HG03460 (cell line): ENCODE data around the gene VIT.

Source experiments
- ATAC-seq: cut with Tn5 transposase; IDR thresholded peaks from one replicate; pipeline ENCODE4 v1.9.1; 2021; ENCODE audit not compliant: unreplicated experiment

VIT gene

GRCh38 chr2:36854241-36854640 lies 157.7 kb downstream of the VIT start:
- ATAC-seq: no peak

- ATAC-seq: no peak
Measured at GRCh38 chr2:36855429-36855828, 158.9 kb downstream of the VIT start.

GRCh38 chr2:36857713-36858112 lies 161.2 kb downstream of the VIT start:
- ATAC-seq: no peak

GRCh38 chr2:36858551-36859365 lies 162.3 kb downstream of the VIT start:
- ATAC-seq: no peak

GRCh38 chr2:36859366-36859792 lies 162.9 kb downstream of the VIT start:
- no peak for ATAC-seq

GRCh38 chr2:36861896-36862295 lies 165.4 kb downstream of the VIT start:
- no peak for ATAC-seq
